ENCODE measurements around the gene PPP1R3G.

Gene PPP1R3G

DNA sequence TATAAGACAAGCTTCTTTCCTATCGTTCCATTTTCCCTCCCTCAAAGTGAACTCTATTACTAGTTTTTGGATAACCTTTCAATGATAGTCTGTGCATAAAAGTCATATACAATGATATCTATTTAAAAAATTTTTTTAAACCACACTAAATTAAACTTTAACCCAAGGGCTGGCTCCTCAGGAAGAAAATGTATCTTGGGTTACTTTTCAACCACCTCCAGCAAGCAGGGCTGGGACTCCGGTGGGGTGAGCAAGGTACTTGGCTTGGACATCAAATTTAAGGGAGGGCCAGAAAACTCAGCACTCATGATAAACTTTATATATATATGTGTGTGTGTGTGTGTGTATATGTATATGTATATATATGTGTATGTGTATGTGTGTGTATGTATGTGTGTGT, 13.9 kb upstream of the PPP1R3G start:
- no peaks in the 10 kb centered on the region for H3K9me3 ChIP-seq (ENCODE audit: control insufficient read depth, insufficient read depth, low read length)
- no peak overlapping the region for H3K27ac ChIP-seq (ENCODE audit: low read depth, low read length)
- H3K4me3 ChIP-seq (ENCODE audit: low read depth, low read length) = no peak overlapping the region
- H3K36me3 ChIP-seq (ENCODE audit: control insufficient read depth, insufficient read depth, low read length) = no peaks in the 10 kb centered on the region
- H3K4me1 ChIP-seq (ENCODE audit: control insufficient read depth, insufficient read depth, low read length) = no peaks in the 10 kb centered on the region
- H3K27me3 ChIP-seq (ENCODE audit: control insufficient read depth, insufficient read depth, low read length) = no peaks in the 10 kb centered on the region
- no peak overlapping the region for H3K9ac ChIP-seq (ENCODE audit: low read depth, low read length)

DNA sequence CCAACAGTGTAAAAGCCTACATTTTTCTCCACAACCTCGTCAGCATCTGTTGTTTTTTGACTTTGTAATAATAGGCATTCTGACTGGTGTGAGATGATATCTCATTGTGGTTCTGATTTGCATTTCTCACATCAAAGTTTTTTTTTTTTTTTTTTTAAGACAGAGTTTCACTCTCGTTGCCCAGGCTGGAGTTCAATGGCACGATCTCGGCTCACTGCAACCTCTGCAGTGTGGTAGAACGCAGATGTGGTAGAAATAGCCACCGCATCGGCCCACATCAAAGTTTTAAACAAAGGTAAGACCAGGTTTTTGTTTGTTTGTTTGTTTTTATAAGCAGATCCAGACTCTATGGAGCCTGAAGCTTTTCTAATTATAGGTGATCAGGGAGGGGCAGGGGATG, 12.7 kb upstream of the PPP1R3G start:
- Histone ChIP-seq H3K4me3 (ENCODE audit: low read depth, low read length) (no peak overlapping the region), H3K4me1 (ENCODE audit: control insufficient read depth, insufficient read depth, low read length) (no peaks in the 10 kb centered on the region), H3K9me3 (ENCODE audit: control insufficient read depth, insufficient read depth, low read length) (no peaks in the 10 kb centered on the region), H3K27me3 (ENCODE audit: control insufficient read depth, insufficient read depth, low read length) (no peaks in the 10 kb centered on the region), H3K27ac (ENCODE audit: low read depth, low read length) (no peak overlapping the region), H3K36me3 (ENCODE audit: control insufficient read depth, insufficient read depth, low read length) (no peaks in the 10 kb centered on the region), H3K9ac (ENCODE audit: low read depth, low read length) (no peak overlapping the region)

DNA sequence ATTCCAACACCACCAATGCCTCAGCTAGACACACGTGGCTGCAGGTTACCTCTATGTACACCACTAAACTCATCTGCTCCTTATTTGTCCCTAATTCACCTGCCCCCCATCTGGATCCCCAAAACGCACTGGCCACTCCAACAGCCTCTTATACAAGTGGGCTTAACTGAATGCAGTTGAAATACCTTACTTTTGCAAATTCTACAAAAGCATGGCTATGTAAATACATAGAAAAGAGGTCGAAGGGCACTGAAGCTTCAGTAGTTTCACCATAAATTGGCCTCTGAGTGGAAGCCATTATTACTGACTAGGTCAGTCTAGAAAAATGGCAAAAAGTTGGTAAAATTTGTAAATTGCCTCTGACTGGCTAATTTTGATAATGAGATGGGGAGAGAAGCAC, 11.1 kb upstream of the PPP1R3G start:
- no peaks in the 10 kb centered on the region for H3K36me3 ChIP-seq (ENCODE audit: control insufficient read depth, insufficient read depth, low read length)
- no peak overlapping the region for H3K9ac ChIP-seq (ENCODE audit: low read depth, low read length)
- H3K27me3 ChIP-seq (ENCODE audit: control insufficient read depth, insufficient read depth, low read length) = no peaks in the 10 kb centered on the region
- no peaks in the 10 kb centered on the region for H3K4me1 ChIP-seq (ENCODE audit: control insufficient read depth, insufficient read depth, low read length)
- H3K9me3 ChIP-seq (ENCODE audit: control insufficient read depth, insufficient read depth, low read length) = no peaks in the 10 kb centered on the region
- H3K4me3 ChIP-seq (ENCODE audit: low read depth, low read length) = no peak overlapping the region
- H3K27ac ChIP-seq (ENCODE audit: low read depth, low read length) = no peak overlapping the region

- H3K27ac ChIP-seq (ENCODE audit: low read depth, low read length) = no peak overlapping the region
- H3K27me3 ChIP-seq (ENCODE audit: control insufficient read depth, insufficient read depth, low read length) = peaks cover 8% of the 10 kb centered on the region; the same call in 1 of the 2 replicates
- H3K4me3 ChIP-seq (ENCODE audit: low read depth, low read length) = no peak overlapping the region
- H3K36me3 ChIP-seq (ENCODE audit: control insufficient read depth, insufficient read depth, low read length) = no peaks in the 10 kb centered on the region
- no peaks in the 10 kb centered on the region for H3K9me3 ChIP-seq (ENCODE audit: control insufficient read depth, insufficient read depth, low read length)
- H3K9ac ChIP-seq (ENCODE audit: low read depth, low read length) = no peak overlapping the region
- no peaks in the 10 kb centered on the region for H3K4me1 ChIP-seq (ENCODE audit: control insufficient read depth, insufficient read depth, low read length)
Measured at GRCh38 chr6:5076931-5077330, 8.2 kb upstream of the PPP1R3G start.

GRCh38 chr6:5078121-5078669, 6.9 kb upstream of the PPP1R3G start:
- no peaks in the 10 kb centered on the region for H3K9me3 ChIP-seq (ENCODE audit: control insufficient read depth, insufficient read depth, low read length)
- no peaks in the 10 kb centered on the region for H3K4me1 ChIP-seq (ENCODE audit: control insufficient read depth, insufficient read depth, low read length)
- H3K9ac ChIP-seq (ENCODE audit: low read depth, low read length) = no peak overlapping the region
- no peak overlapping the region for H3K4me3 ChIP-seq (ENCODE audit: low read depth, low read length)
- H3K36me3 ChIP-seq (ENCODE audit: control insufficient read depth, insufficient read depth, low read length) = no peaks in the 10 kb centered on the region
- H3K27me3 ChIP-seq (ENCODE audit: control insufficient read depth, insufficient read depth, low read length) = peaks cover 20% of the 10 kb centered on the region
- no peak overlapping the region for H3K27ac ChIP-seq (ENCODE audit: low read depth, low read length)

GRCh38 chr6:5079692-5080091, 5.4 kb upstream of the PPP1R3G start:
- Histone ChIP-seq H3K4me3 (ENCODE audit: low read depth, low read length) (no peak overlapping the region), H3K27me3 (ENCODE audit: control insufficient read depth, insufficient read depth, low read length) (peaks cover 35% of the 10 kb centered on the region), H3K36me3 (ENCODE audit: control insufficient read depth, insufficient read depth, low read length) (no peaks in the 10 kb centered on the region), H3K9me3 (ENCODE audit: control insufficient read depth, insufficient read depth, low read length) (no peaks in the 10 kb centered on the region), H3K9ac (ENCODE audit: low read depth, low read length) (no peak overlapping the region), H3K4me1 (ENCODE audit: control insufficient read depth, insufficient read depth, low read length) (no peaks in the 10 kb centered on the region), H3K27ac (ENCODE audit: low read depth, low read length) (no peak overlapping the region)

- no peaks in the 10 kb centered on the region for H3K36me3 ChIP-seq (ENCODE audit: control insufficient read depth, insufficient read depth, low read length)
- H3K27ac ChIP-seq (ENCODE audit: low read depth, low read length) = no peak overlapping the region
- no peaks in the 10 kb centered on the region for H3K9me3 ChIP-seq (ENCODE audit: control insufficient read depth, insufficient read depth, low read length)
- H3K9ac ChIP-seq (ENCODE audit: low read depth, low read length) = no peak overlapping the region
- no peaks in the 10 kb centered on the region for H3K4me1 ChIP-seq (ENCODE audit: control insufficient read depth, insufficient read depth, low read length)
- H3K27me3 ChIP-seq (ENCODE audit: control insufficient read depth, insufficient read depth, low read length) = peaks cover 44% of the 10 kb centered on the region
- no peak overlapping the region for H3K4me3 ChIP-seq (ENCODE audit: low read depth, low read length)
Measured at GRCh38 chr6:5080574-5080973, 4.6 kb upstream of the PPP1R3G start.

- Histone ChIP-seq H3K4me3 (ENCODE audit: low read depth, low read length) (no peak overlapping the region), H3K27ac (ENCODE audit: low read depth, low read length) (no peak overlapping the region), H3K9me3 (ENCODE audit: control insufficient read depth, insufficient read depth, low read length) (no peaks in the 10 kb centered on the region), H3K9ac (ENCODE audit: low read depth, low read length) (no peak overlapping the region), H3K27me3 (ENCODE audit: control insufficient read depth, insufficient read depth, low read length) (peaks cover 50% of the 10 kb centered on the region), H3K4me1 (ENCODE audit: control insufficient read depth, insufficient read depth, low read length) (no peaks in the 10 kb centered on the region), H3K36me3 (ENCODE audit: control insufficient read depth, insufficient read depth, low read length) (no peaks in the 10 kb centered on the region)
Measured at GRCh38 chr6:5081182-5081581, 4.0 kb upstream of the PPP1R3G start.

DNA sequence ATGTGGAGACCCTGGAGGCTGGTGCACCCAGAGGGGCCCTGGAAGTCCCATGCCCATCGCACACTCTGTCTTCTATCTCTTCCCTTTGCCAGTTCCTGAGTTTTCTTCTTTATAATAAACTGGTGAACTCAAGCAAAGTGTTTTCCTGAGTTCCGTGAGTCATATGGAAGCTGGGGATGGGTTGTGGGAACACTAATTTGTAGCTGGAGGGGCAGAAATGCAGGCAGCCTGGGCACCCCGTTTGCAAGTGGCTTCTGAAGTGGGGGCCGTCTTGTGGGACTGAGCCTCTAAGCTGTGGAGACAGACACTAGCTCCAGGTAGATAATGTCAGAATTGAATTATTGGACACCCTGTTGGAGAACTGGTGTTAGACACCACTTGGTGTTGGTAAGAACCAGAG, 3.2 kb upstream of the PPP1R3G start:
- Histone ChIP-seq H3K4me3 (ENCODE audit: low read depth, low read length) (no peak overlapping the region), H3K27ac (ENCODE audit: low read depth, low read length) (no peak overlapping the region), H3K9ac (ENCODE audit: low read depth, low read length) (no peak overlapping the region), H3K27me3 (ENCODE audit: control insufficient read depth, insufficient read depth, low read length) (peaks cover 58% of the 10 kb centered on the region), H3K36me3 (ENCODE audit: control insufficient read depth, insufficient read depth, low read length) (no peaks in the 10 kb centered on the region), H3K4me1 (ENCODE audit: control insufficient read depth, insufficient read depth, low read length) (no peaks in the 10 kb centered on the region), H3K9me3 (ENCODE audit: control insufficient read depth, insufficient read depth, low read length) (no peaks in the 10 kb centered on the region)

- Histone ChIP-seq H3K9me3 (ENCODE audit: control insufficient read depth, insufficient read depth, low read length) (no peaks in the 10 kb centered on the region), H3K4me3 (ENCODE audit: low read depth, low read length) (no peak overlapping the region), H3K36me3 (ENCODE audit: control insufficient read depth, insufficient read depth, low read length) (no peaks in the 10 kb centered on the region), H3K27me3 (ENCODE audit: control insufficient read depth, insufficient read depth, low read length) (peaks cover 65% of the 10 kb centered on the region), H3K27ac (ENCODE audit: low read depth, low read length) (no peak overlapping the region), H3K4me1 (ENCODE audit: control insufficient read depth, insufficient read depth, low read length) (peaks cover 4% of the 10 kb centered on the region; the same call in 1 of the 2 replicates), H3K9ac (ENCODE audit: low read depth, low read length) (no peak overlapping the region)
Measured at GRCh38 chr6:5082487-5083306, 2.4 kb upstream of the PPP1R3G start.

DNA sequence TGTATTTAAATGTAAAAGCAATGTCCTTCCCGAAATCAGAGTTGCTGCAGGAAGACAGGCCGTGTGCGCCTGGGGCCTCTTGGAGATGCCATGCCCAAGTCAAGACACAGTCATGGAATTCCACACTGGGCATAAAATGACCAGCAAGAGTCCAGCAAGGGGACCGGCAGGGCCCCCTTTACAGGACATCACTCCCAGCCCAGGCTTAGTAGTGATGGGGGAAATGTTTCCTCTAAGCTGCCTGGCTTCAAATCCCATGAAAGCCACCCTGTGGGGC, 1.9 kb upstream of the PPP1R3G start:
- Histone ChIP-seq H3K9ac (ENCODE audit: low read depth, low read length) (no peak overlapping the region), H3K27me3 (ENCODE audit: control insufficient read depth, insufficient read depth, low read length) (peaks cover 68% of the 10 kb centered on the region), H3K36me3 (ENCODE audit: control insufficient read depth, insufficient read depth, low read length) (no peaks in the 10 kb centered on the region), H3K27ac (ENCODE audit: low read depth, low read length) (no peak overlapping the region), H3K4me3 (ENCODE audit: low read depth, low read length) (no peak overlapping the region), H3K9me3 (ENCODE audit: control insufficient read depth, insufficient read depth, low read length) (no peaks in the 10 kb centered on the region), H3K4me1 (ENCODE audit: control insufficient read depth, insufficient read depth, low read length) (peaks cover 5% of the 10 kb centered on the region; the same call in 1 of the 2 replicates)
